GM12872 (cell line): ENCODE data around the gene CEACAM19.

ENCODE experiments used
- TF ChIP-seq, protein P1 (sequence below): IDR thresholded peaks from 3 replicates; pipeline ENCODE4 v1.5.1; 2011; ENCODE audit warnings: low read depth, mild to moderate bottlenecking, low read length, moderate library complexity; ENCODE audit not compliant: insufficient read depth

Gene CEACAM19

DNA sequence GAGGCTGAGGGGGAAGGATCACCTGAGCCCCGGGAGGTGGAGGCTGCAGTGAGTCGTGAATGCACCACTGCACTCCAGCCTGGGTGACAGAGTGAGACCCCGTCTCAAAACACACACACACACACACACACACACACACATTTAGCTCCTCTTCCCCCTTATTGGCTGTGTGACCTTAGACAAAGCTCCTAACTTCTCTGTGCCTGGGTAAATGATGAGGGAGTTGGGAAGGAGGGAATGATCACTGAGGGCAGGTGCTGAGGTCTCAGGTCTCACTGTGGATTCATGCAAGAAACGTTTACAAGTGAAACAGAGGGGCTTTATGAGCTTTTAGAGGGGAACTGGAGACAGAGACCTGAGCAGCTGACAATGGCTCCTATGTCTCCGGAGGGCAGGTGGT lies 60.3 kb downstream of the CEACAM19 start:
- TF ChIP-seq, protein P1, sequence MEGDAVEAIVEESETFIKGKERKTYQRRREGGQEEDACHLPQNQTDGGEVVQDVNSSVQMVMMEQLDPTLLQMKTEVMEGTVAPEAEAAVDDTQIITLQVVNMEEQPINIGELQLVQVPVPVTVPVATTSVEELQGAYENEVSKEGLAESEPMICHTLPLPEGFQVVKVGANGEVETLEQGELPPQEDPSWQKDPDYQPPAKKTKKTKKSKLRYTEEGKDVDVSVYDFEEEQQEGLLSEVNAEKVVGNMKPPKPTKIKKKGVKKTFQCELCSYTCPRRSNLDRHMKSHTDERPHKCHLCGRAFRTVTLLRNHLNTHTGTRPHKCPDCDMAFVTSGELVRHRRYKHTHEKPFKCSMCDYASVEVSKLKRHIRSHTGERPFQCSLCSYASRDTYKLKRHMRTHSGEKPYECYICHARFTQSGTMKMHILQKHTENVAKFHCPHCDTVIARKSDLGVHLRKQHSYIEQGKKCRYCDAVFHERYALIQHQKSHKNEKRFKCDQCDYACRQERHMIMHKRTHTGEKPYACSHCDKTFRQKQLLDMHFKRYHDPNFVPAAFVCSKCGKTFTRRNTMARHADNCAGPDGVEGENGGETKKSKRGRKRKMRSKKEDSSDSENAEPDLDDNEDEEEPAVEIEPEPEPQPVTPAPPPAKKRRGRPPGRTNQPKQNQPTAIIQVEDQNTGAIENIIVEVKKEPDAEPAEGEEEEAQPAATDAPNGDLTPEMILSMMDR, result no peak

DNA sequence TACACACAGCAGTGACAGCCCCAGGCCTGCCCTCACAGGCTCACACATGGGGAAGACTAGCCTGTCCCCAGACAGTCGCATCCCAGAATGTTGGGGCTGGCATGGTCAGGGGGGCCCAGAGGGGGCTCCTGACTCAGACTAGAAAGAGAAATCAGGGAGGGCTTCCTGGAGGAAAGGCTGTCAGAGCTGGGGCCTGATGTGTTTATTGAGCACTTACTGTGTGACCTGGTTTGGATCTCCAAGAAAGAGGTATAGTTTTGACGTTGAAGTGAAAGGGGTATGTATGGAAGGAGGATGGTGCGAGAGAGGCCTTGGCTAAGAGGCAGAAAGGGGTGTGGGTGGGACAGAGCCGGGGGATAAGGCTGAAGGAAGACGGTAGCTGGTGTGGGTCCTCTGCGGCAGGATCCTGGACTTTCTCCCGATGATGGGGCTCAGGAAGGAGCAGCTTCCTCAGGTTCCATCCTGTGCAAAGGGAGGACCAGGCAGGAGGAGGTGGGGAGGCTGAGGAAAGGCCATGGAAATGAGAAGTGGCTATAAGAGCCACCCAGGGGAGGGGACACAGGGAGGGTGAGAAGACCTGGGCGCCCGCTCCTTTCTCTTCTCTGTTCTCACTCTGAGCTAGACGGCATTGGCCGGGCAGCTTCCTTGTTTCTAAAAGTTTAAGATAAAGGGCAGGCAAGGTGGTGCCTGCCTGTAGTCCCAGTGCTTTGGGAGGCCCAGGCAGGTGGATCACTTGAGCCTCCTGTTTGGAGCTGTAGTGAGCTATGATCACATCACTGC lies 61.1 kb downstream of the CEACAM19 start:
- TF ChIP-seq, protein P1, result no peak
